ENCODE results near the gene ZIC5.

ZIC5 gene

DNA sequence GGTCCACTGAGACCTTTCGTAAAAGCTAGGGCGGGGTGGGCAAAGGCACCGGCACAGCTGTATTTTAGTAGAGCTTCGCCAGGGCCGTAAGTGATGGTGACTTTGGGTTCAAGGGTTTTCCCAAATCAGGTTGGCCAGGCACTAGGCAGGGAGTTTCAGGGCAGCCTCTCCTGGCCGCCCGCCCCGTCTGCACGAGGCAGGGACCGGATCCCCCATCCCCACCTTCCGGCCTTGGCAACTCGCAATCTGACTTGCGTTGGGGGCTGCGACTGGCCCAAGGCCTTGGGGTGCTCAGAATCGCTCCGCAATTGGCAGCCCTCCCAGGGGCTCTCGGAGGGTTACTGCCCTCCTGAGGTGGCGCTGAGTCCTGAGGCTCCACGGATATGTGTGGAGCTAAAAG is 4.1 kb upstream of the ZIC5 start:
- DNase-seq = no peak

DNA sequence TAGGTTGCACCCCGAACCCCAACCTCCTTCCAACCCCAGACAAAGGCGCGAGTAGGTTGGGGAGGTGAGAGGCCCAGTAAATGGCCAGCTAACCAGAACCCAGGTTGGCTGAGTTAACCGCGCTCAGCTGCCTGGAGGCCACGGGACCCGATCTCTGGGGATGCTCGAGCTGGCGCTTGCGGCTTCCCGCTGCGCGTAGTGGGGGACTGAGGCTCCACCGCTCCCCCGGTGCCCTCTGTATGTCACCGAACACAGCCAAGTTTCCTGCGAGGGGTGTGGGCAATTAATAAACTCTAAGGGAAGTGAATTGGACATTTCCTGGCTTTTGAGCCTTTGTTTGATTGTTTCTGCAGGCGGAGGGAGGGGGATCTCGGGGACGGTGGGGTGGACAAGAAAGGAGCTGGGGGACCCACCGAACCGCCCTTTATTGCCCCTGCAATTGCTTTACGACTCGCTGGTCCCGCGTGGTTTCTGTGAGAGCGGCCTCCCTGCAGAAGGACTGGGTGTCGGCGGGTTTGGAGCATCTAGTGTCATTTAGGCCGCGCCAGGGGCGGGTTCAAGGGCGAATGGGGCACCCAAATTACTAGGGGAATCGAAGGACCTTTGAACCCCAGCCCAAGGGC is 3.5 kb upstream of the ZIC5 start:
- DNase-seq = no peak

- no peak for DNase-seq
Measured at GRCh38 chr13:99974296-99974938, 2.9 kb upstream of the ZIC5 start.

DNA sequence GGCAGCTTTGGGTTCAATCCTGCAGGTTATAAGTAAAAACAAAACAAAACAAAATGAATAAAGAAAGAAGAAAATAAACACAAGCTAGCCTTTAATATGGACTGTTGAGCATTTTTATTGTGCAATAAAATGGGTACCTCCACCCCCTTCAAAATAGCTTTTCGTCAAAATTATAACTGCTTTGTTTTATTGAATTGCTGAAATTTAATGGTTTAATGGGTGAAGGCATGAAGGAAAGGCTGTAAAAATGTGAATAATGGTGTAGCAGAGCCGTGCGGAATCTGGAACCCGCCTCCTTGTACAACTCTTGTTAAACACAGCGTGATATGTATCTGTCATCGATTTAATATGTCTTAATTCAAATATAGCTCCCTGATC is 2.2 kb upstream of the ZIC5 start:
- DNase-seq = no peak

DNA sequence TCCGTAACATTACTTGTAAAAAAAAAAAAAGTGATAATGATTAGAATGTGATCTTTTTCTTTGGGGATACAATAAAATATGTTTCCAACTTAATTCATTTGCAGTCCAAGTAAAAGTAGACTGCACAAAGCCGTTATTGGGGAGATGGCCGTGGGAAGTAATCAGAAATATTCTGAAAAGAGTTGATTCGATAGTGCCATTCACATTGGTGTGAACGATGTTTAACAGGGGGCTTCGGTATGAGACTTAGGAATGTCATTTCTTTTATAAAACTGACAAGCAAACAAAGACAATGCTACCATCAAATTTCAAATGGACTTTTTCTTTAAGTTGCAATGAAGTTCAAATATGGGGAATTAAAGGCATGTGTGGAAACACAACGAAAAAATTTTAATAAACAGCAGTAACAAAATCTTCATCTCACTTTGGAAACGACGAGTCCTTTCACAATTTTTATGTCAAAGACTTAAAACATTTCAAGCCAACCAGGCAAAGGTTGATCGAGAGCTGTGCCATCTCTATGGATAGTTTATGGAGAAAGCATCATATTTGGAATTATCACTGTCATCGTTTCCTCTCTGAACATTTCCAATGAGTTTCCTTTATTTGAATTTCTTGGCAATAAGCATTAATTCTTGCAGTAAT is 1.7 kb upstream of the ZIC5 start:
- no peak for DNase-seq

GRCh38 chr13:99972190-99972731 is 694 bp upstream of the ZIC5 start:
- no peak for DNase-seq

DNA sequence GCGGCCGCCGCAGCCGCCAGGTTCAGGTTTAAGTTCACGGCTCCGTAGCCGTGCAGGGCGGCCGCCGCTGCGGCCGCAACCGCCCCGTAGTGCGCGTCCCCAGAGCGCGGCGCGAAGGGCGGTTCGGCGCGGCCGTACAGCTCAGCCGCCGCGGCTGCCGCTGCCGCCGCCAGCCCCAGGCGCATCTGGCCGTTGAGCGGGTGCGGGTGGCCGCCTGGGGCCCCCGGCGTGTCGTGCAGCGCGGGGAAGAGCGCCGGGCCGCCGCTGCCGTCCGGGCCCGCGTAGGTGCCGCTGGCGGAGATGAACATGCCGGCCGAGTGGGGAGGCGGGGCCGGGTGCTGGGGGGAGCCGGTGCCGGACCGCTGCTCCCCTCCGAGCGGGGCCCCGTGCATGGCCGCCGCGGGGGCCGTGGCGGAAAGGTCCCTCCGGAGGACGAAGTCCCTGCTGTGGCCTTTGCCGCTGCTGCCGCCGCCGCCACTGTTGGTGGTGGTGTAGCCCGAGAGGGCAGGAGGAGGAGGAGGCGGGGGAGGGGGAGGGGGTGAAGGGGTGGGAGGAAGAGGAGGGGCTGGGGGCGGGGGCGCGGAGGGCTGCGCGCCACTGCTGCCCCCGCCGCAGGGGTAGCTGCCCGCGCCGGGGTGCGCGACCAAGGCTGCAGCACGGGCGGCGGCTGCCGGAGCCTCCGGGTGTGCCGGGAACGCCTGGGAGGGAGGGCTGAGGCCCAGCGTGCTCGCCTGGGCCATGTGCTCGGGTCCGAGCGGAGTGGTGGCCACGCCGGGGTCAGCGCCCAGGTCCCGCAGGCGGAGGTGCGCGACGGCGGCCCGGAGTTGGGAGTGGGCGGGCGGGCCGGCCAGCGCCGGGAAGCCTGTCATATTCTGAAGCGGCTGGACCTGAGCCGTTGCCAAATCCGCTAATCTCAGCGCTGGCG is 654 bp downstream of the ZIC5 start:
- DNase-seq = no peak

GRCh38 chr13:99969919-99970650 is 1.5 kb downstream of the ZIC5 start:
- DNase-seq = no peak

GRCh38 chr13:99969453-99969918 is 2.1 kb downstream of the ZIC5 start:
- no peak for DNase-seq

DNA sequence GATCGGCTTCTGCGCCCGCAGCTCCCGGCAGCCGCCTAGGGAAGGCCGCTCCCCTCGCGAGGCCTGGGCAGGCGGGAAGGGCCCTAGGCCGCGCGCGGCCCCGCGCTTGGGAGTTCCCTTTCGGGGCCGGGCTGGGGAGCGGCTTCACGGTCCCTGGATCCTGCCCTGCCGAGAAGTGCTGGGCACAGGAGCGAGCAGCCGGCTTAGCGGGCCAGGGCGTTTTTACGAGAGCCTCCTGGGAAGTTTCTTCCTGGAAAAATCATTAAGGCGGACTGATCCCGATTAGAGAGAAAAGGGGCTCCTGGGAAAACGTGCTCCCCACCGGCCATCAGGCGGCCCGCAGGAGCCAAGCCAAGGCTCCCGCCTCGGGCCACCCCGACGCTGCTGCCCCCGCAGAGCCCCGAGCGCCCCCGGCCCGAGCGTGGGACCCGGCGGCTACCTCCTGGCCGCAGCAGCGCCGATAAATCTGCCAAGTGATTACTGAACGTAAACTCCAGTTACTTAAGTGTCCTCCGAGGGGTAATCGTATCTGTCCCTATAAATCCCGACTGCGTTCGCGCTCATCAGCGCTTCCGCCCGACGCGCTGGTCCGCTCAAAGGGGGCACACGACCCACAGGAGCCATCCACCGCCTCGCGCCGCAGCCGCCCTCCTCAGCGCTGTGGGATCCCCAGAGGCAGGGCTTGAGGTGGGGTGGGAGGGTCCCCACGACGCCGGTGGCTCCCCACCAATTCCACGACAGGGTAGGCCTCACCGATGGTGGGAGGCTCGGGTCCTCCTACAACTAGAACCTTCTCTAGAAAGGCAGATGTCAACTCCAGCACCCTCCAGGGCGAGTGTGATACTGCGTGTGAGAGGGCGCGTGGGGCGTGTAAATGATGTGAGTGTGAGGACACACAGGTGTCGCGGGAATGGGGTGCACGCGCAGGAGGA is 2.8 kb downstream of the ZIC5 start:
- DNase-seq = no peak

DNA sequence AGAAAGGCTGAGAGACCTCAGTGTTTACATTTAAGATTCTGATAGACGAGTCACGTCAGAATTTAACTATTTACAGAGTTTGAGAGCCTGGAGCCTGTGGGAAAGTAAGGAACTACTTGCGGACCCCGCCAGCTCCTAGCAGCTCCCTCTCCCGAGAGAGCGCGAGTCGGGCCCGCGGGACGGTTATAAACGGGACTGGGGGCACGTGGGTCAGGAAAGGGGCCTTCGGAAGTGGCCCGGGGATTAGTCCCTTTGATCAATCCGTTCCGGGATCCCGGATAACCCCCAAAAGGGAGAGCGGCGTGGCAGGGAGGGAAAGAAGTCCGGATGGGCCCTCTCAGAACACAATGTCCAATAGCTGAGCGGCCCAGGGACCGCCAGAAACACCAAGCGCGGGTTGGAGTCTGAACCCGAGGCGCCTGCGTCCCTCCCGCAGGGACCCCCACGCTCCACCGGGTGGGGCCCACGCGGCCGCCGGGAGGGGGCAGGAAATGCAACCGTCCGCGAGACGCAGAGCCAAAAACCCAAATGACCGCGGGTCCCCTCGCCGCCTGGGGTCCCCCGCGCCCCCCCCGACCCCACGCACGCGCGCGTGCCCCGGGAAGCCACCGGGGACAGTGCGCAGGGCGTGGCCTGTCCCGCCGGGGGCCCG is 3.6 kb downstream of the ZIC5 start:
- no peak for DNase-seq

DNA sequence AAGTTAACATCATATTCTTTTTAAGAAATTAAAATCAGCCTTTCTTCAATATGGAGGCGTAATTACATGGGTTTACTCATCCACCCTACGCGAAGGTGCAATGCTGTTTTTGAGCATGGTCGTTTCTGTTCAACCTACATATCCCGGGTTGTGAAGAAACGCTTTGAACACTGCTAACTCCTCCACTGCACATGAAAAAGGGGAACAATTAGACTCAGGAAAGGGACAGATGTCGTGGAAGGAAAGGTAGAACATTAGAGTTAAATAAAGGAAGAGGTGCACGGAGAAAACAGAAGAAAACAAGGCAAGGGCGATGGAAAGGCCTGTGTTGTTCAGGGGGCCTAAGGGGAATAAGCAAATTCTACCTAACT is 4.1 kb downstream of the ZIC5 start:
- DNase-seq = no peak

GRCh38 chr13:99966064-99966805 is 5.3 kb downstream of the ZIC5 start:
- DNase-seq = no peak

- DNase-seq = no peak
Measured at GRCh38 chr13:99965329-99966000, 6.1 kb downstream of the ZIC5 start.

GRCh38 chr13:99963816-99964339 is 7.7 kb downstream of the ZIC5 start:
- no peak for DNase-seq

GRCh38 chr13:99962242-99962641 is 9.3 kb downstream of the ZIC5 start:
- DNase-seq = no peak

GRCh38 chr13:99961636-99962035 is 9.9 kb downstream of the ZIC5 start:
- DNase-seq = no peak

DNA sequence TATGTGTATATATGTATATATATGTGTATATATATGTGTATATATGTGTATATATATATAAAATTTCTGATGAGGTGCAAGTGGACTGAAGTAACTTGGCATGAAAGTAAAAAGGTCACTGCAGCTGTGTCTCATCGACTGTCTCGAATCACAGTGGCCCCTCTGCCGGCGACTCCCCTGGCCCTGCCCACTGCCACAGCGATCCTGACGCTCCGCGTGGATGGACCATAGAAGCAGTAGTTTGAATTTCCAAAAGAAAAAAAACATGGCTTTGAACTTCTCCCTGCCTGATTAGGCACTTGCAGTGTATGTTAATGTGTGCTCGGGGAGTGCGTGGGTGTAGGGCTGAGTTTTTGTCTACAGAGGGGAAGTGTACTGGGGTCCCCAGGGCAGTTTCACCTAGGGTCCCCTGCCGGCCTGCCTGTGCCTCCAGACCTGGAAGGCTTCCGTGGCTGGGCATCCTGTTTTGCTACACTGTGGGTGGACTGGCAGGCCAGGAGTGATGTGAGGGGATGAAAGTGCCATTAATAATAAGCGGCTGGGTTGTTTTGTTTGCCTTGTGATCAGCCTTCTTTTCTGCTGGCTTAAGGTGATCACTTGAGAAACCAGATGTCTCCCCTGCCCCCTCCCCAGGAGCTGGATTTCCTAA is 10.8 kb downstream of the ZIC5 start:
- no peak for DNase-seq

Data from fibroblast of skin of right quadriceps (primary cell).